GM19099 (cell line): Measurements from ENCODE around the gene ALK.

ENCODE experiments used
- POLR2A ChIP-seq: IDR thresholded peaks from 3 replicates; pipeline ENCODE4 v1.6.1; 2011; ENCODE audit warnings: low read depth; ENCODE audit not compliant: insufficient read length; ENCODE audit errors: extremely low read depth

ALK gene

DNA sequence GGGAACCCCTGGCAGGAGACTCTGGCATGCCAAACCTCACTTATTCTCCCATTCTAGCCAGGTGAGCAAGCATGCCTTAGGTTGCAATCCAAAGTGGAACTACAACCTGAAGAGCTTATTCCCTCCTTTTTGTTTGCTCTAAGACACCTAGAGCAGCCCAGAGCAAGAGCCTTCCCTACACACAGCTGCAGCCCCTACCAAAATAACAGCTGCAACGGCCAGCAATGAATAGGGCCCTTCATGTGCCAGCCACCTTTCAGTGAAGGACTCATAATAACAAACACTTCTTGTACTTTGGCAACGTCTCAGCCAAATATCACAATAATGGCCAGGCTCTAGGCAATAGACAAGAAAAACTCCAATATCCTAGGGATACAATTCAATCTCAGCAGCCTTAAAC lies 178.7 kb downstream of the ALK start:
- no peak for TF ChIP-seq POLR2A

DNA sequence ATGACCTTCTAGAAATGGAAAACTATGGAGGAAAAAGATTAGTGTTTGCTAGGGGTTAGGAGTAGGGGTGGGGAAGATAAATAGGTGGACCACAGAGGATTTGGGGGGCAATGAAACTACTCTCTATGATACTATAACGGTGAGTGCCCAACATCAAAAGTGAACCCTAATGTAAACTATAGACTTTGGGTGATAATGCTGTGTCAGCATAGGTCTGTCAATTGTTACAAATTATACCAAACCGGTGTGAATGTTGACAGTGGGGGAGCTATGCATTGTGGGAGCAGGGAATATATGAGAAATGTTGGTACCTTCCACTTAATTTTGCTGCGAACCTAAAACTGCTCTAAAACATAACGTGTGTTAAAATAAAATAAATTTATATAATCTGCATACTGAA lies 180.3 kb downstream of the ALK start:
- no peak for TF ChIP-seq POLR2A

DNA sequence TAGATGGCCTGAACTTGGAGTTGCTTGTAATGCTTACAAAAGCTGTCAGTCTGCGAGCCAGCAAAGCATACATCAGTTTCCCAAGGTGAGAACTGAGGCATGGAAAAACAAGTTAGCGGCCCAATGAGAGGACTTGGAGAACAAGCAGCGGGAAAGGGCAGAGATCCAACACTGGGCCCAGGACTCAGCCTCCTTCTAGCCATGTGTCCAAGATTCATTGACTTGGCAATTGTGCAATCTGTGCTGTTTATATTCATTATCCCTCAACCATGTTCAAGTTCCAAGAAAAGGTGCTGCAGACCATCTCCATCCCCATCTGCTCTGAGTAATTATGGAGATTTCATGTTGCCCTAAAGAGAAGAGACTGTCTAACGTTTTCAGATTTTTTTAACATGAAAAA lies 187.4 kb downstream of the ALK start:
- no peak for TF ChIP-seq POLR2A

DNA sequence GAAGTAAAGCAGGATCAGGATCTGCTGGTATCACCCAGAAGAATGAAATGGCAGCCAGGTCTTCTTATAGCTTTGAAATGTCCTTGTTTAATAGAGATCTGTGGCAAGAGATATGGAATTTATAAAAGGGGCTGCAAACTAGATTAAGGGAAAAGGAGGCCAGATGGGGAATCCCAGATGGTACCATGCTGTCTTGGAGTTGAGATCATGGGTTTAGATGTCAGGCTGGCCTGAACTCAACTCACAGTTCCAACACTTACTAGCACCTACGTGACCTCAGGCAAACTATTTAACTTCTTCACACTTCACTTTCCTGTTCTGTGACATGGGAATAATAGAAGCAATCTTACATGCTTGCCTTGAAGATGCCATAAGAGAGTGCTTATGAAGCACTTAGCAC lies 188.2 kb downstream of the ALK start:
- no peak for TF ChIP-seq POLR2A

DNA sequence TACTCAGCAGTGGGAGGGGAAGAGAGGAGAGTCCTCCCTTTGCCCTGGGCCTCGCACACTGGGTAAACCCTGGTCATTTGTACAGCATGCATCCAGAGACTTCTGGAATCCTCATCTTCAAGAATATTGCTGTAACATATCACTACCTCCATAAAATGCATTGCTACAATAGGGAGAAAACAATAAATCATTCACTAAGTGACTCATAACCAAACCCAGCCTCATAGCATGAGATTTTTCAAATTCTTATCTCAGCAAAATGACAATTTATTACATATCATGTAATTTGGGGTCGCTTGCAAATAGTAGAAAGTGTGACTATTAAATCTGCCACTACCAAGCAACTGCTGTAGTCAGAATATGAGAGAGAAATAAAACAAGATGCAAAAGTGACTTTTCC lies 189.4 kb downstream of the ALK start:
- no peak for TF ChIP-seq POLR2A

DNA sequence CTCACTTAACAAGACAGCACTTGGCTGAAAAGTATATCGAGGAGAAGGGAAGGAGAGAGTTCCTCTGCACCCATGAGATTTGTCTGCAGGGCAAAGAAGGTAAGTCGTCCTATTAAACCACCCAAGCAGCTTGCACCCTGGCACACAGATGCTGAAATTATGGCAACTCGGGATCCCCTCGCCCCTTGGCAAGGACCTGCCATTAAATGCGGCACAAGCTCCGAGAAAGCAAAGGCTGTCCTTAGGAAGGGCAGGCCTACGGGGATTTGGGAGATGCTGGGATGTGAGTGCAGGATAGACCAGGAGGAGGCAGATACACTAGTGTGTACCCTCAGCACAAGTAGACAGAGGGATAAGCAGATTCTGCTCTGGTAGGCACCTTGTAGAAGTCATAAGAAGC lies 191.5 kb downstream of the ALK start:
- no peak for TF ChIP-seq POLR2A

DNA sequence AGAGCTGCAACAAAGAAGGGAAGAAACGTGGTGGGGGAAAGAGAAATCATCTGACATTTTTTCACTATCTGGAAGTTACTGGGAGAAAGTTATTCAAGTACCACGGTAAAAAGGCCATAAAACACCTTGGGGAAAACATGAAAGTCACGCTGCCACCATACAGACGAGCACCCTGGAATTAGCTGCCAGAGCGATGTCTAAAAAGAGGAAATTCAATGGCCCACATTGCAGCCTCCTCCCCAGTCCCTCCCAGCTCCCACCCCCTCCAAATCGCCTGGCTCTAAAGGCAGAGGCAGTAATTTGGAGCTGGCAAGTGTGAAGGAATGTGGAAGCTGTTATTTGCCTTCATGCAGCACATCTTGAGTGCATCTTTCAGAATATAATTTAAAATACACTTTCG lies 192.0 kb downstream of the ALK start:
- TF ChIP-seq POLR2A = no peak

DNA sequence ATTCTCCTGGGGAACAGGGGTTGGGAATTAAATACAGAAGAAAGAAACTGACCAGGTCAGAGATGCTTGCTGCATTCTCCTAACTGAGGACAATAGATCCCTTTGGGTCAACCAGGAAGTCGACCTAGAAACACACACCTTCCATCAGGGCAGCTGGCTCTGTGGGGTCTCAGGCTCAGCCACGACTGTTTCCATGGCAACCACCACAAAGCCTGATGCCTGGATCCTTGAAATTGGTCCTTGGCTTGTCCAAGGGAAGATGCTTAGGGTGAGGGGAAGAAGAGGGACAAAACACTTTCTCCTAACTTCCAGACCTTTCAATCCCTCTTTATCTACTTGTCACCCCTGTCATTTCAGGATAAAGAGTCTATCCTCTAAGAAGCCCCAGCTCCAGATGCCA lies 194.4 kb downstream of the ALK start:
- TF ChIP-seq POLR2A = no peak

DNA sequence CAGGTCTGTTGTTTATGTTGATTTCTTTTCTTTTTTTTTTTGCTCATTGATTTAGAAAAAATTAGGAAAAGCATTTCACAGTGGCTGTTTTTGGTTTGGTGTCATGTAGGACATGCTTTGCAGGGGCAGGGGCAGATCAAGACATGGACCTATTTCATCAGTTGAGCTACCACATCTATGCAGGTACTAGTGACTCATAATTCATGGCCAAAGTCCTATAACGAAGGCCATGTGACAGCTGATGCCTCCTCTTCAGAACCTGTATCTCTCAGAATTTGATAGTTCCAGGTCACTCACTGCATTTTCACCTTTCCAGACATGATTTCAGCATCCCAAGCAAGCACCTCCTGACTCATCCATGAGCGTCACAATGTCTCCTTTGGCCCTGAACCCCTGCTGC lies 195.8 kb downstream of the ALK start:
- no peak for TF ChIP-seq POLR2A

DNA sequence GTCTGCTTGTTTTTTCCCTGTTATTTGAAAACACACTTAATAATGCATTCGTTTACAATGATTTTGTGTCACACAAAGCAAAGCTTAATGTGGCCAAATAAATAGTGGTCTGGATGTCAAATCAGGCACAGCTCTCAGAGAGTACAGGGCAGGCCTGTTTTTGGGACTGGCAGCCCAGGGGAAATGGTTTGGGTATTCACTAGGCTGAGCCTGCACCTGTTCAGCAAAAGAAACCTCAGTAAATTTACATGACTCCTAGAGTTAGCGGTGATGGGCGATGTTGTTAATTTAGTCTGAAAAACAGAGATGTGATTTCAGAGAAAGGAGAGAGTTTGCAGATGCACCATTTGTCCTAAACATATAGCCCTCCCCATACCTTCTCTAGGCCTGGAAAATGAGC lies 197.1 kb downstream of the ALK start:
- TF ChIP-seq POLR2A = no peak

DNA sequence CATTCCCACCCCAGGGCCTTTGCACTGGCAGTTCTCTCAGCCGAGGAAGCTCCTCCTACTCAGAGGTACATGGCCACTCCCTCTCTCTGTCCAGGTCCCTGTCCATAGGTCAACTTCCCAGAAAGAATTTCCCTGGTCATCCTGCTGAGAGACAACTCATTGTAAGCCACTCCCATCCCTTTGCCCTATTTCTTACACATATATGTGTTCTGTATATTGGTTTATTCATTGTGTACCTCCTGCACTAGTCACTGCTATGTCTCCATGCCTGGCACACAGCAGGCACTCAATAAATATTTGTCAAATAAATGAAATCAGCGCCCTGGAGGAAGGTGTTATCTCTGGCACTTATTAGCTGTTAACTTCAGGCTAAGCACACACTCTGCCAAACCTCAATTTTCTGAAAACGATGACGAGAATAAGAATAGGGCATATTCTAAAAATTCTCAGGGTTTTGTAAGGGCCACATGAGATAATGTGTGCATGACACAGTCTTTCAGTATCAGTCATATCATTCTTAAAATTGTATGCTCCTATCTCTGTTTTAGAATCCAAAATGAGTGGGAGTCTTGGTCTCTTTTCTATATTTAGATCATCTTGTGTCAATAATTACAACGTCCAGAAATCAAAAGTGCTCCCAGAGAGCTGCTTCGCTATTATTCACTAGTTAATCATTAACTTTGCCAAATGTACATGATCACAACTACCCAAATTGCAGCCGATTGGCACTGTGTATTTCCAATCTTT lies 198.0 kb downstream of the ALK start:
- no peak for TF ChIP-seq POLR2A

DNA sequence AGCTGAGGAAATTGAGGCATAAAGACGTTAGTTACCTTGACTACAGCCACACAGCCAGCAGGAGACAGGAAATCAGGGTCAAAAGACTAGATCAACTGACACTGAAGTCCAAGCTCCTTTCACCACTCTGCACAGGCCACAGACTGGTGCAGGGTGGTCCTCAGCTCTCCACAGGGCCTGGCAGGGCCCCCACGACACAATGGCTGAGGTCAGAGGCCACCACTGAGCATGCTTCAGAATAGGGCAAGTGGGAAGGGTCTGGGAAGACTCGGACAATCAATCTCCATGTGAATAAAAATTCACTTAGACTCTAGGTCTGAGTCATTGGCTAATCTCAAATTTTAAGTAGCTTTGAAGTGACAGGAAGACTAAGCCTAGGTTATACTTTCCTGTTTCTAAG lies 201.7 kb downstream of the ALK start:
- no peak for TF ChIP-seq POLR2A

DNA sequence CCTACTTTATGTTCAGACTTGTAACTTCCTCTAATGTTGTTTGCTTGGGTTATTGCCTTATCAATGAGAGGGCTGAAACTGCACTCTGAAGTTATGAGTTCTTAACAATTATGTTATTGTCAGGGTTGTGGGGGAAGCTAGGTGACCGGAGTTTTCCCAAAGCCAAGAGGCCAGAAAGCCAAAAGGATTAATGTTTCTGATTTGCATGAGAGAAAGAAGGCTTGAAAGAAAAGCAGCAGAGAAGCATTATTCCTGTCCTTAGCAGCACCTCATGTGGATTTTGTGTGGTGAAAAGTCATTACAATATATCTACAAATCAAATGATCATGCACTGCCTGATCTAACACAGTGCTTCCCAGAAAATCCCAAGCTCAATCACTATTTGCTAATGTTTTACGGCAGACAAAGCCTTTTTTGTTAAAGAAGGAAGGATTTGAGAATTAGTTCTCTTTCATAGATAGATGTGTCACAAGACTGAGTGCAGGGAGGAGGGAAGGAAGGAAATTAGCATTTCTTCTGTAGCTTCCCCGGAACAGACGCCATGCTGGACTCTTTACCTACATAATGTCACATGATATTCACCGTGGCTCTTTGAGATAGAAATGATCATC lies 203.2 kb downstream of the ALK start:
- TF ChIP-seq POLR2A = no peak

DNA sequence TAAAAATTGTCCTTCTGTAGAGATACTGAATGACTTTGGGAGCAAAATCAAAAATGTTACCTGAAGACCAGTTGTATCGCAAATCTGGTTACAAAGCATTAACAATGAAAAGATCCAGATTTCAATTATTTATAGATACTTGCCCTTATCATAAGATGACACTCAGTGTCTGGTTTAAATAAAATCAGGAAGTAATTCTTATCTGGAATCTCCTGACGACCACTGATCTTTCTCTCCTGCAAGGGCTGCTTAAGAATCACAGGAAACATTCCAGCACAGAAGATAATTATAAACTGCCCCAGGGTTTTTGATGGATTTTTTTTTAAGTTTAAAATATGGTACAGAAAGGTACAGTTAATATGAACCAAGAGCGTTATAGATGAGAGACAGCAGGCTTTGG lies 205.7 kb downstream of the ALK start:
- TF ChIP-seq POLR2A = no peak

DNA sequence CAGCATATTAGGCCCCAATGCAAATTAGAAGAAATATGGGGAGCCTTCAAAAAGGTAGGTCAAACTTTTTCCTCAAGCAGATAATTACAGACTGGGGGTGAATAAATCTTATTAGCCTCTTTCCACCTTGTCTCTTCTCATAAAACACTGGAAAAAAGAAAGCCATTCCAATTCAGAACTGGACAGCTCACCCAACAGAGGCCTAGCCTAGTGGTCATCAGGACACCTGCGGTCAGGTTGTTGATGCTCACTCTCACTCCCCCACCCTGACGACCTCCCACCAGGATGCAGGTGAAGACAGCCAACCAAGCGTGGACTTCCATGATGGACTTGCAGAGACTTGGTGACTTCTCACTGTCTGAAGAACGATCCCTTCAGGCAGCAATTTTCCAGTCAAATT lies 207.1 kb downstream of the ALK start:
- TF ChIP-seq POLR2A = no peak

DNA sequence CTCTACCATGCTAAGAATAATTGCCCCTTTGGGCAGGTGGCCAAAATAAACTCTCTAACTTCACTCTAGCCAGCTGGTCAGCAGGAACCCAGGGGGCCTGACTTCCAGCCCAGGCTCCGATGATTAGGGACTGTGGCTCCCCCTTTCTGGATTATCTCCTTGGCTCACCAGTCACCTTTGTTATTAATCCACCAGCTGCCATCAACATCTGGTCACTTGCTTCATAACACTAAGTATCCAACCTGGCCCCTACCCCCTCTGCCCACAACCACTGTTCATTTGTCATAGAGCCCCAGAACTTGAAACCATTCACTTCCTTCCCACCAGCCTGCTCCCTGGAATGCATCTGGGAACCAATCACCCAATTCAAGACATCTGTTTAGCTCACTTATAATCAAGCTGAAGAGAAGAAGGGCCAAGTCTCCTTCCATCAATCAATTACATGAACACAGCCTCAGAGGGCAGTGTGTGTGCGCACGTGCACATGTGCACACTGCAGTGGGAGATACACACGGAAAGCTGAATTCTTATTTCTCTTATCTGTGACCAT lies 215.1 kb downstream of the ALK start:
- no peak for TF ChIP-seq POLR2A
